Measurements from ENCODE around the gene NFIB. TPM values are rescaled to one million over a fixed set of nuclear protein-coding genes. Genes with fewer than 3 reads are reported as not detected.

The NFIB gene
- total RNA-seq, 1 donor from 2014 or later = 11.6 TPM

- no peak for TF ChIP-seq CTCF (IDR thresholded peaks at IDR 0.05; ENCODE audit: insufficient read depth, low read length, severe bottlenecking)
- Histone ChIP-seq H3K4me3 (ENCODE audit: low read depth, low read length) (no peak overlapping the region), H3K27me3 (ENCODE audit: control insufficient read depth, insufficient read depth, low read length) (no peaks in the 10 kb centered on the region), H3K36me3 (ENCODE audit: control insufficient read depth, insufficient read depth, low read length) (no peaks in the 10 kb centered on the region)
- FAIRE-seq (no peak), DNase-seq (ENCODE audit: low read depth) (peak; percentile 79)
Observed at GRCh38 chr9:14326264-14326826, 12.4 kb upstream of the NFIB start.

- Histone ChIP-seq H3K36me3 (ENCODE audit: control insufficient read depth, insufficient read depth, low read length) (no peaks in the 10 kb centered on the region), H3K27me3 (ENCODE audit: control insufficient read depth, insufficient read depth, low read length) (no peaks in the 10 kb centered on the region), H3K4me3 (ENCODE audit: low read depth, low read length) (no peak overlapping the region)
- FAIRE-seq (no peak), DNase-seq (ENCODE audit: low read depth) (no peak)
- TF ChIP-seq CTCF (IDR thresholded peaks at IDR 0.05; ENCODE audit: insufficient read depth, low read length, severe bottlenecking) = no peak
Observed at GRCh38 chr9:14325147-14325546, 11.2 kb upstream of the NFIB start.

- FAIRE-seq (no peak), DNase-seq (ENCODE audit: low read depth) (no peak)
- no peak for TF ChIP-seq CTCF (IDR thresholded peaks at IDR 0.05; ENCODE audit: insufficient read depth, low read length, severe bottlenecking)
- Histone ChIP-seq H3K4me3 (ENCODE audit: low read depth, low read length) (no peak overlapping the region), H3K36me3 (ENCODE audit: control insufficient read depth, insufficient read depth, low read length) (no peaks in the 10 kb centered on the region), H3K27me3 (ENCODE audit: control insufficient read depth, insufficient read depth, low read length) (no peaks in the 10 kb centered on the region)
Observed at GRCh38 chr9:14323985-14324650, 10.2 kb upstream of the NFIB start.

GRCh38 chr9:14323083-14323971 lies 9.4 kb upstream of the NFIB start:
- H3K27me3 ChIP-seq (ENCODE audit: control insufficient read depth, insufficient read depth, low read length) = no peaks in the 10 kb centered on the region
- H3K4me3 ChIP-seq (ENCODE audit: low read depth, low read length) = peak overlapping the region; percentile 76
- no peaks in the 10 kb centered on the region for H3K36me3 ChIP-seq (ENCODE audit: control insufficient read depth, insufficient read depth, low read length)
- FAIRE-seq (no peak), DNase-seq (ENCODE audit: low read depth) (peak; percentile 65)
- no peak for TF ChIP-seq CTCF (IDR thresholded peaks at IDR 0.05; ENCODE audit: insufficient read depth, low read length, severe bottlenecking)

GRCh38 chr9:14322211-14323082 lies 8.5 kb upstream of the NFIB start:
- DNase-seq (ENCODE audit: low read depth) = peak; percentile 74

More at GRCh38 chr9:14322211-14323082, 8.5 kb upstream of the NFIB start:
- Histone ChIP-seq H3K27me3 (ENCODE audit: control insufficient read depth, insufficient read depth, low read length) (no peaks in the 10 kb centered on the region), H3K36me3 (ENCODE audit: control insufficient read depth, insufficient read depth, low read length) (no peaks in the 10 kb centered on the region), H3K4me3 (ENCODE audit: low read depth, low read length) (peak overlapping the region; percentile 76)
- no peak for FAIRE-seq
- TF ChIP-seq CTCF (IDR thresholded peaks at IDR 0.05; ENCODE audit: insufficient read depth, low read length, severe bottlenecking) = peak; percentile 53

All from bronchial epithelial cell (primary cell).